DND-41 (cell line): Measurements from ENCODE around the gene RGS6.

ENCODE experiments used
- CTCF ChIP-seq: IDR thresholded peaks from 2 replicates; pipeline ENCODE4 v1.5.1; 2012; ENCODE audit warnings: borderline replicate concordance, low read length, moderate library complexity, mild to moderate bottlenecking; ENCODE audit not compliant: poor library complexity, severe bottlenecking; ENCODE audit errors: extremely low read depth
- EZH2 ChIP-seq: IDR thresholded peaks from 3 replicates; pipeline ENCODE4 v1.6.1; 2012; ENCODE audit warnings: borderline replicate concordance, low read depth, mild to moderate bottlenecking, moderate library complexity, low read length, inconsistent platforms; ENCODE audit not compliant: severe bottlenecking

GRCh38 chr14:72515779-72516770 lies 583.8 kb downstream of the RGS6 start:
- no peak for TF ChIP-seq CTCF
- no peak for TF ChIP-seq EZH2
